OCI-M1 (cell line): ENCODE measurements around the gene TBC1D5.
"Not testable (repeated sequence)": the region's sequence is repeated elsewhere in the genome, so short reads cannot be mapped to it uniquely, and the experiment has no call there.

Experiments used
- DNase-seq: peaks from one replicate; lab custom pipeline; 2025; lab: John Stamatoyannopoulos, UW

Gene TBC1D5

GRCh38 chr3:17138246-17139039, 604.0 kb downstream of the TBC1D5 start:
- no peak for DNase-seq

GRCh38 chr3:17137321-17137826, 605.1 kb downstream of the TBC1D5 start:
- no peak for DNase-seq

- no peak for DNase-seq
Measured at GRCh38 chr3:17136136-17136721, 606.2 kb downstream of the TBC1D5 start.

- no peak for DNase-seq
Measured at GRCh38 chr3:17135696-17136095, 606.7 kb downstream of the TBC1D5 start.

GRCh38 chr3:17133632-17134545, 608.5 kb downstream of the TBC1D5 start:
- no peak for DNase-seq

- DNase-seq: no peak
Measured at GRCh38 chr3:17132286-17133115, 609.9 kb downstream of the TBC1D5 start.

GRCh38 chr3:17130956-17131355, 611.5 kb downstream of the TBC1D5 start:
- no peak for DNase-seq

GRCh38 chr3:17129556-17129955, 612.9 kb downstream of the TBC1D5 start:
- no peak for DNase-seq

GRCh38 chr3:17128671-17129070, 613.8 kb downstream of the TBC1D5 start:
- not testable (repeated sequence) for DNase-seq

- DNase-seq: no peak
Measured at GRCh38 chr3:17125738-17126442, 616.5 kb downstream of the TBC1D5 start.

- DNase-seq: no peak
Measured at GRCh38 chr3:17122758-17123157, 619.7 kb downstream of the TBC1D5 start.

GRCh38 chr3:17121336-17121735, 621.1 kb downstream of the TBC1D5 start:
- no peak for DNase-seq

GRCh38 chr3:17120115-17120514, 622.3 kb downstream of the TBC1D5 start:
- DNase-seq: no peak

GRCh38 chr3:17119201-17120072, 623.0 kb downstream of the TBC1D5 start:
- DNase-seq: no peak

- DNase-seq: no peak
Measured at GRCh38 chr3:17118771-17119170, 623.7 kb downstream of the TBC1D5 start.

- DNase-seq: peak; percentile 12
Measured at GRCh38 chr3:17116007-17116600, 626.3 kb downstream of the TBC1D5 start.

GRCh38 chr3:17115186-17115585, 627.2 kb downstream of the TBC1D5 start:
- DNase-seq: no peak

GRCh38 chr3:17111586-17111985, 630.8 kb downstream of the TBC1D5 start:
- DNase-seq: no peak

GRCh38 chr3:17110660-17111396, 631.6 kb downstream of the TBC1D5 start:
- no peak for DNase-seq
